K562 (cell line): ENCODE data around the gene TAF10. TPM values are rescaled to one million over a fixed set of nuclear protein-coding genes. Genes with fewer than 3 reads are reported as not detected.

ENCODE experiments used
- ATF7 ChIP-seq: fragments of 450-650 bp; IDR thresholded peaks from 2 replicates; pipeline ENCODE4 v1.7.1; 2014; ENCODE audit warnings: mild to moderate bottlenecking, moderate library complexity
- CBFA2T3 ChIP-seq: fragments of 450-650 bp; IDR thresholded peaks from 2 replicates; pipeline ENCODE4 v1.6.1; 2017
- ILF3 ChIP-seq: fragments of 450-650 bp; IDR thresholded peaks from 2 replicates; pipeline ENCODE4 v1.6.1; 2018; ENCODE audit warnings: antibody characterized with exemption, mild to moderate bottlenecking, moderate library complexity, borderline replicate concordance
- KAT2B ChIP-seq: IDR thresholded peaks from one replicate; pipeline ENCODE4 v1.6.1; 2012; ENCODE audit warnings: low read depth, mild to moderate bottlenecking, control low read depth, inconsistent platforms, low read length, moderate library complexity
- KLF16 ChIP-seq: IDR thresholded peaks from 2 replicates; pipeline ENCODE4 v1.6.1; 2016; ENCODE audit warnings: antibody characterized with exemption
- L3MBTL2 ChIP-seq: fragments of 450-650 bp; IDR thresholded peaks from 2 replicates; pipeline ENCODE4 v1.6.1; 2016; ENCODE audit warnings: mild to moderate bottlenecking, moderate library complexity
- MAZ ChIP-seq, 2 experiments: fragments of 450-650 bp in 1 of 2; sonication (generic) in 1 of 2; formaldehyde crosslinking; IDR thresholded peaks in 1 of 2; conservative IDR thresholded peaks in 1 of 2; 2 replicates each; pipeline versions ENCODE4 v1.4.0 to v1.5.0; 2020; ENCODE audit warnings: mild to moderate bottlenecking in 1 of 2, missing genetic modification reagents in 1 of 2
- RBBP5 ChIP-seq: fragments of 200-600 bp; sonication (generic); IDR thresholded peaks from 2 replicates; pipeline ENCODE4 v1.6.1; 2012; ENCODE audit warnings: borderline replicate concordance, mild to moderate bottlenecking, low read length, control low read depth, inconsistent platforms; ENCODE audit not compliant: insufficient read depth, poor library complexity, severe bottlenecking
- RFX1 ChIP-seq: fragments of 450-650 bp; IDR thresholded peaks from 2 replicates; pipeline ENCODE4 v1.6.1; 2016; ENCODE audit warnings: mild to moderate bottlenecking, moderate library complexity
- SMAD4 ChIP-seq: fragments of 250-450 bp; sonication (Bioruptor Pico); conservative IDR thresholded peaks from 2 replicates; pipeline ENCODE4 v1.8.0; 2021; ENCODE audit warnings: inconsistent platforms, mild to moderate bottlenecking, moderate library complexity
- TRIM24 ChIP-seq, 2 experiments: fragments of 450-650 bp; IDR thresholded peaks; 2 replicates each; pipeline ENCODE4 v1.6.1; 2016
- ZNF57 ChIP-seq: fragments of 450-650 bp; formaldehyde crosslinking; IDR thresholded peaks from 2 replicates; pipeline ENCODE4 v1.4.0; 2020; ENCODE audit warnings: mild to moderate bottlenecking, moderate library complexity
- polyA plus RNA-seq, 8 experiments: library from polyadenylated mRNA; depleted of rRNA in 4 of 8; stranded (reverse) in 5 of 8; unstranded in 3 of 8; fragments of >200 nt; fragmentation: Nextera tagmentation in 2 of 8; fragmentation: Illumina TruSeq in 1 of 8; extraction: Ambion mirVana in 2 of 8; extraction: Trizol in 1 of 8; gene quantifications; 2 replicates each; pipeline versions ENCODE4 v1.2.1 to v1.2.3, GENCODE V29; 2011 to 2014; ENCODE audit warnings: inconsistent platforms in 1 of 8, missing spikeins in 1 of 8
- total RNA-seq, 7 experiments: library from RNA; depleted of rRNA in 6 of 7; stranded (reverse); fragments of >200 nt in 6 of 7; fragmentation: Illumina TruSeq in 2 of 7; extraction: Trizol in 2 of 7; gene quantifications; 2 replicates each; pipeline versions ENCODE4 v1.2.1 to v1.2.3, GENCODE V29; 2011 to 2021; ENCODE audit warnings: low replicate concordance in 1 of 7
- TF ChIP-seq, protein P1 (sequence below): fragments of 450-650 bp; IDR thresholded peaks from one replicate; pipeline ENCODE4 v1.6.1; 2018; ENCODE audit warnings: mild to moderate bottlenecking, moderate library complexity; ENCODE audit not compliant: partially characterized antibody
- TF ChIP-seq, protein P2 (sequence below): sonication (generic); formaldehyde crosslinking; IDR thresholded peaks from 2 replicates; pipeline ENCODE4 v1.8.0; 2022; ENCODE audit warnings: mild to moderate bottlenecking, missing genetic modification reagents
- TF ChIP-seq, protein P3 (sequence below): IDR thresholded peaks from 2 replicates; pipeline ENCODE4 v1.6.1; 2011; ENCODE audit warnings: borderline replicate concordance, low read depth, mild to moderate bottlenecking, moderate library complexity, low read length; ENCODE audit not compliant: insufficient read depth, poor library complexity, severe bottlenecking
- TF ChIP-seq, protein P4 (sequence below): fragments of 450-650 bp; IDR thresholded peaks from 2 replicates; pipeline ENCODE4 v1.6.1; 2016; ENCODE audit warnings: borderline replicate concordance

The TAF10 gene
- total and polyA plus RNA-seq, 9 of the 15 experiments (the other 6 are each of a cell fraction or from before 2014, with no cell fraction given): 19.5 to 197 (median 121) TPM

DNA sequence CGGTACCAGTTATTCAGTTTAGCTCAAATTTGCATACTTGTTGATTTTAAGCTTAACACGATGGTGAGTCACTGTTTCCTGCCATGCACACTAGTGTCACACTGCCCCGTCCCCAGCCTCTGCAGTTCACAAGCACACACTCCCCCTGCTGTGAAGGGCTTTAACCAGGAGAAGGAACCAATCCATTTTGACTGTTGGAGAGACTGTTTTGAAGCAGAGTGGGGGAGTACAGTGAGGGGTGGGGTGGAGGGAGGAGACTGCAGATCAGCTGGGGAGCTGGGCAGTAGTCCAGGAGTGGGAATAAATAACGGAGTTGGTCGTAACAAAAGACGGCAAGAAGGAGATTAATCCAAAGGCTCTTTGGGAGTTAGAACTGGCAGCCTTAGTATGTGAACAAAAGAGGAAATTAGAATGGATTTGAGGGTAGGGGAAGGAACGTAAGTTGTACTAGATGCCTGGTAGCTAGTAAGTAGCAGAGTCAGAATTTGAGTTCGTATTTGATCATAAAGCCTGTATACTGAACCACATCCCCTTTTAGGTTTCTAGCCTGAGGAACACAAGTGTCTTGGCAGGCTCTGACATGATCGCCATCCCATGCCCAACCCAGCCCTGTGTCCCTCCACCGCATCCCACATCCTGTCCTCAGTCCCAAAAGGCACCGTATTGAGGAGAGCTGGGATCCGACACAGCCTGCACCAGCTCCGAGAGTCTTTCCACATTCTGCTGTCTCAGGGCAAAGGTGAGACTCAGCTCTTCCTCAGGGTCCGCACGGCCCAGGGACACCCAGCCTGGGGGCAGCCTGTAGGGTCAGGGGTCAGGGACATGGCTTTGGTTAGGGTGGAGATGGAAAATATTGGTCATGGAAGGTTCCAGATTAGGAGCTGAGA is 6.3 kb upstream of the TAF10 start (continued):
- TF ChIP-seq, protein P1, sequence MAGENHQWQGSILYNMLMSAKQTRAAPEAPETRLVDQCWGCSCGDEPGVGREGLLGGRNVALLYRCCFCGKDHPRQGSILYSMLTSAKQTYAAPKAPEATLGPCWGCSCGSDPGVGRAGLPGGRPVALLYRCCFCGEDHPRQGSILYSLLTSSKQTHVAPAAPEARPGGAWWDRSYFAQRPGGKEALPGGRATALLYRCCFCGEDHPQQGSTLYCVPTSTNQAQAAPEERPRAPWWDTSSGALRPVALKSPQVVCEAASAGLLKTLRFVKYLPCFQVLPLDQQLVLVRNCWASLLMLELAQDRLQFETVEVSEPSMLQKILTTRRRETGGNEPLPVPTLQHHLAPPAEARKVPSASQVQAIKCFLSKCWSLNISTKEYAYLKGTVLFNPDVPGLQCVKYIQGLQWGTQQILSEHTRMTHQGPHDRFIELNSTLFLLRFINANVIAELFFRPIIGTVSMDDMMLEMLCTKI: no peak
- 0 out of 2 replicates have a peak, but pooled peaks have one; percentile 32 for TF ChIP-seq KLF16
- TF ChIP-seq, protein P2, sequence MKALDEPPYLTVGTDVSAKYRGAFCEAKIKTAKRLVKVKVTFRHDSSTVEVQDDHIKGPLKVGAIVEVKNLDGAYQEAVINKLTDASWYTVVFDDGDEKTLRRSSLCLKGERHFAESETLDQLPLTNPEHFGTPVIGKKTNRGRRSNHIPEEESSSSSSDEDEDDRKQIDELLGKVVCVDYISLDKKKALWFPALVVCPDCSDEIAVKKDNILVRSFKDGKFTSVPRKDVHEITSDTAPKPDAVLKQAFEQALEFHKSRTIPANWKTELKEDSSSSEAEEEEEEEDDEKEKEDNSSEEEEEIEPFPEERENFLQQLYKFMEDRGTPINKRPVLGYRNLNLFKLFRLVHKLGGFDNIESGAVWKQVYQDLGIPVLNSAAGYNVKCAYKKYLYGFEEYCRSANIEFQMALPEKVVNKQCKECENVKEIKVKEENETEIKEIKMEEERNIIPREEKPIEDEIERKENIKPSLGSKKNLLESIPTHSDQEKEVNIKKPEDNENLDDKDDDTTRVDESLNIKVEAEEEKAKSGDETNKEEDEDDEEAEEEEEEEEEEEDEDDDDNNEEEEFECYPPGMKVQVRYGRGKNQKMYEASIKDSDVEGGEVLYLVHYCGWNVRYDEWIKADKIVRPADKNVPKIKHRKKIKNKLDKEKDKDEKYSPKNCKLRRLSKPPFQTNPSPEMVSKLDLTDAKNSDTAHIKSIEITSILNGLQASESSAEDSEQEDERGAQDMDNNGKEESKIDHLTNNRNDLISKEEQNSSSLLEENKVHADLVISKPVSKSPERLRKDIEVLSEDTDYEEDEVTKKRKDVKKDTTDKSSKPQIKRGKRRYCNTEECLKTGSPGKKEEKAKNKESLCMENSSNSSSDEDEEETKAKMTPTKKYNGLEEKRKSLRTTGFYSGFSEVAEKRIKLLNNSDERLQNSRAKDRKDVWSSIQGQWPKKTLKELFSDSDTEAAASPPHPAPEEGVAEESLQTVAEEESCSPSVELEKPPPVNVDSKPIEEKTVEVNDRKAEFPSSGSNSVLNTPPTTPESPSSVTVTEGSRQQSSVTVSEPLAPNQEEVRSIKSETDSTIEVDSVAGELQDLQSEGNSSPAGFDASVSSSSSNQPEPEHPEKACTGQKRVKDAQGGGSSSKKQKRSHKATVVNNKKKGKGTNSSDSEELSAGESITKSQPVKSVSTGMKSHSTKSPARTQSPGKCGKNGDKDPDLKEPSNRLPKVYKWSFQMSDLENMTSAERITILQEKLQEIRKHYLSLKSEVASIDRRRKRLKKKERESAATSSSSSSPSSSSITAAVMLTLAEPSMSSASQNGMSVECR (CRISPR knock-in tag): peak; percentile 16; the same call in 1 of the 2 replicates
- TF ChIP-seq KAT2B: no peak
- TF ChIP-seq ATF7: peak; percentile 46
- TF ChIP-seq ILF3: no peak
- TF ChIP-seq SMAD4 (CRISPR knock-in tag): 0 out of 2 replicates have a peak, but pooled peaks have one; percentile 36
- TF ChIP-seq RFX1: no peak
- TF ChIP-seq, protein P3, sequence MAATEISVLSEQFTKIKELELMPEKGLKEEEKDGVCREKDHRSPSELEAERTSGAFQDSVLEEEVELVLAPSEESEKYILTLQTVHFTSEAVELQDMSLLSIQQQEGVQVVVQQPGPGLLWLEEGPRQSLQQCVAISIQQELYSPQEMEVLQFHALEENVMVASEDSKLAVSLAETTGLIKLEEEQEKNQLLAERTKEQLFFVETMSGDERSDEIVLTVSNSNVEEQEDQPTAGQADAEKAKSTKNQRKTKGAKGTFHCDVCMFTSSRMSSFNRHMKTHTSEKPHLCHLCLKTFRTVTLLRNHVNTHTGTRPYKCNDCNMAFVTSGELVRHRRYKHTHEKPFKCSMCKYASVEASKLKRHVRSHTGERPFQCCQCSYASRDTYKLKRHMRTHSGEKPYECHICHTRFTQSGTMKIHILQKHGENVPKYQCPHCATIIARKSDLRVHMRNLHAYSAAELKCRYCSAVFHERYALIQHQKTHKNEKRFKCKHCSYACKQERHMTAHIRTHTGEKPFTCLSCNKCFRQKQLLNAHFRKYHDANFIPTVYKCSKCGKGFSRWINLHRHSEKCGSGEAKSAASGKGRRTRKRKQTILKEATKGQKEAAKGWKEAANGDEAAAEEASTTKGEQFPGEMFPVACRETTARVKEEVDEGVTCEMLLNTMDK: peak; percentile 13
- TF ChIP-seq CBFA2T3: peak; percentile 22; the same call in 1 of the 2 replicates
- TF ChIP-seq, protein P4, sequence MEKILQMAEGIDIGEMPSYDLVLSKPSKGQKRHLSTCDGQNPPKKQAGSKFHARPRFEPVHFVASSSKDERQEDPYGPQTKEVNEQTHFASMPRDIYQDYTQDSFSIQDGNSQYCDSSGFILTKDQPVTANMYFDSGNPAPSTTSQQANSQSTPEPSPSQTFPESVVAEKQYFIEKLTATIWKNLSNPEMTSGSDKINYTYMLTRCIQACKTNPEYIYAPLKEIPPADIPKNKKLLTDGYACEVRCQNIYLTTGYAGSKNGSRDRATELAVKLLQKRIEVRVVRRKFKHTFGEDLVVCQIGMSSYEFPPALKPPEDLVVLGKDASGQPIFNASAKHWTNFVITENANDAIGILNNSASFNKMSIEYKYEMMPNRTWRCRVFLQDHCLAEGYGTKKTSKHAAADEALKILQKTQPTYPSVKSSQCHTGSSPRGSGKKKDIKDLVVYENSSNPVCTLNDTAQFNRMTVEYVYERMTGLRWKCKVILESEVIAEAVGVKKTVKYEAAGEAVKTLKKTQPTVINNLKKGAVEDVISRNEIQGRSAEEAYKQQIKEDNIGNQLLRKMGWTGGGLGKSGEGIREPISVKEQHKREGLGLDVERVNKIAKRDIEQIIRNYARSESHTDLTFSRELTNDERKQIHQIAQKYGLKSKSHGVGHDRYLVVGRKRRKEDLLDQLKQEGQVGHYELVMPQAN: peak; percentile 23; the same call in 1 of the 2 replicates
- TF ChIP-seq MAZ (CRISPR knock-in tag; conservative IDR thresholded peaks at IDR 0.05 in 1 of 2, IDR thresholded peaks at IDR 0.05 in 1 of 2): peak; percentile 44 to 59
- 0 out of 2 replicates have a peak, but pooled peaks have one; percentile 25 for TF ChIP-seq L3MBTL2
- TF ChIP-seq RBBP5: peak; percentile 5
- TF ChIP-seq TRIM24 (IDR thresholded peaks at IDR 0.05): peak in 1 of 2 experiments; percentile 25; a peak in 2 of 4 replicates
- TF ChIP-seq ZNF57: peak; percentile 99
